Smooth muscle cell of the coronary artery (primary cell): ENCODE results near the gene ZNF385C. TPM values are rescaled to one million over a fixed set of nuclear protein-coding genes. Genes with fewer than 3 reads are reported as not detected.

ENCODE experiments used
- total RNA-seq: library from RNA; depleted of rRNA; stranded (reverse); fragments of >200 nt; gene quantifications from 2 replicates; pipeline ENCODE4 v1.2.3, GENCODE V29; 2014; ENCODE audit warnings: low replicate concordance

ZNF385C gene
- total RNA-seq = under 0.01 TPM in 1 of 2 replicates, not detected in the other

DNA sequence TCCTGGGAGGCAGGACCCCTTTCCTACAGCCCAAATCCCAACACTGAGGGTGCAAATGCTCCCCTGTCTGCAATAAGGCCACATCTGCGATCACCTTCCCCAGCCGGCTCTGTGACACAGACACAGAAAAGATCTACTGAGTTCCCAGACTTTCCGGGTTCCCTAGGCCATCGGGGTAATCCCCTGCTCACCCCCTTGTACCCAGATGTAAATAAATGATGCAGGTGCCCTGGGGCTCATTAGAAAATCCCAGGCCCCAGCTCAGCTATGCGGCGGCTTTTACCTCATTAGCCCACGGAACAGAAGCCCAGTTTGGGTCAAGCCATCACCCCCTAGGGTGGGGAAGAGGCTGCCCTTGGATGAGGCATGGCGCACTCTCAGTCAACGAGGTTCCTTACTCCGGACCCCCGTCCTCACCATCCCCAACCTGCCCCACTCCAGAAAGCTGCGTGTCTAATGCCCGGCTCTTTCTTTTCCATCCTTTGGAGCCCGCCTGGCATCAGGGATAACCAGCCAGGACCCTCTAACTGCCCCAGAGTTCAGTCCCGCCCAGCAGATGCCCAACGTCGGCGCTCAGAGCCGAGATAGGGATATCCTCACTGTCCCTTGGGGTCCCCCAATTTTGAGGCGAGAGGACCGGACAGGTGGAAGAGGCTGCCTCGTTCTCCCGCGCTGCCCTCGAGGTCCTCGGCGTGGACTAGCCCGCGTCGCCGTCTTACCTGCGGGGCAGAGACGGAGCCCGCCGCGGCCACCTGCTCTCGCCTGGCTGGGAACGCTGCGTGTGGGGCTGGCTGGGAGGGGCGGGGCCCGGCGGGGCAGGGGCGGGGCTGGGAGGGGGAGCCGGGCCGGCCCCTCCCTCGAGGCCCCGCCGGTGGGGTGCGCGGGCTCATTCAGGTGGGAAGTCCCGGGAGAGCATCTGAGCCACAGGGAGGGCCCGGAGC, at the start of gene ZNF385C:
ZNF385C (minus strand) TSS at position 783 of the 941 bp plus-strand sequence. CDS start 35,417 bp downstream, outside the sequence.

GRCh38 chr17:42122371-42123303, 24.4 kb upstream of the ZNF385C start, which contains the start of gene HSPB9:
Gene HSPB9 (plus strand): TSS chr17:42122804. CDS start chr17:42122851, 47 bp downstream.

DNA sequence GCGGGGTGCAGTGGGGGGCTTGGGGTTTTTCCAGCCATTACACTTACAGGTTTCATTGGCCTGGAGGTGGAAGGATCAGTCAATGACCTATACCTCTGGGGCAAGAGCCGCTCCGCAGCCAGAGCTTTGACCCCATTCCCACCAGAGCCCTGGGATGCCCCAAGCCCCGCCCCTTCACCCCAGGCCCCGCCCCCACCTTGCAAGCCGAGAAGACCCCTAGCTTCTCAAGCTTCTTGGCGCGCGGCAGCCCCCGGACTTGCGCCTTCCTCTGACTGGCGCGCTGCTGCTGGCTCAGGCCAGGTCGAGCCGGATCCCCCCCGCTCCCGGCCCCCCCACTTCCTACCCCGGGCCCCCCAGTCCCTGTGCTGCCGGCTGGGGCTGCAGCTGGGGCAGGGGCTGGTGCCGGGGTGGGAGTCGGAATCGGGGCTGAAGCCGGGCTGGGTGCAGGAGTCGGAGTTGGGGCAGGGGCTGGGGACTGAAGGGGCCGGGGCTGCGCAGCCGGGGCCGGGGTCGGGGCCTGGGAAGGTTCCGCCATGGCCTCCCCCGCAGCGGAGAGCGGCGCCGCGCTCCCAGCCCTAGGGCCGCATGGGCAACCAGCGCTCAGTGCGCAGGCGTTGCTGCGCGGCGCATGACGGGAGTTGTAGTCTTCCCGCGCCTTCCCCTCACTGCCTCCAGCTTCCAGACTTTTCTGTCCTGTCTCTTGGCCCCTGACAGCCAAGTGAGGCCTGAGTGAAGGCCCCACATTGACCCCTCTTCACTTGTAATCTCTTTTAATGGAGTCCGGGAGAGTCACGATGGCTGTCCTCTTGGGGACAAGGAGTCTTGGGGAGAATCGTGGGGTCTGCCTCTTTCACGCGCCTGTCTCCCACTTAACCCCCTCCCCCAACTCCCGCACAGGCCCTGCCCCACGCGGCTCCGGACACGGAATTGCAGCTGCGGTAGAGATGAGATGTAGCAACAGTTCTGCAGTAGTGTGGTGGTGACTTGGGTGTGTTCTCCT, 22.8 kb upstream of the ZNF385C start, which contains the start of gene KAT2A:
KAT2A (minus strand) TSS at position 598 of the 1,000 bp plus-strand sequence; CDS start at position 535, 63 bp downstream.

DNA sequence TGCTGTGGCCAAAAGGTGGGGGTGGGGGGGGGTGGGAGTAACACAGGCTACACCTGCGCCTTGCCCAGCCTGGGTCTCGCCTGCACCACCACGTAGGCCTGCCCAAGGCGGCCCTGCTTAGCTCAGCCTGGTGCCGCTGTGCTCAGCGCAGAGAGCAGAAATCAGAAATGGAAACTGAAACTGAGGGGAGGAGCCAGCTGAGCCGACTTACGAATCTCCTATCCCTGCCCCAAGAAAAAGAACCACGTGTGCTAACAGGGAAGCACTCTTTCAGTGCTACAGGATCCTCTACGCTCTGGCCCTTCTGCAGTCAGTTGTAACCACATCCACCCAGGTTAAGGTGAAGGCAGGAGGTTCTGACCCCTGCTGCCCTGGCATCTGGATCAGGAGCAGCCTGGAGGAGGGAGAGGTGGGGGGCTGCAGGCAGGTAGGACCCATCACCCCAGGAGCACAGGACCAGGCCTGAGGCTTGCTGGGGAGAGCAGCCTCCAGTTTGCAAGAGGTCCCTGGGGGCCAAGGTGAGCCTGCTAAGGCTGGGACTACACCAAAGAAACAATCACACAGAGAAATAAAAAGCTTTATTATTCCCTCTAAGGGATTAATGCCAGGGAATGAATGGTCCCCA, 14.4 kb upstream of the ZNF385C start, which contains the start of gene DHX58:
DHX58 (minus strand) TSS at position 163 of the 625 bp plus-strand sequence. CDS start 822 bp downstream, outside the sequence.

DNA sequence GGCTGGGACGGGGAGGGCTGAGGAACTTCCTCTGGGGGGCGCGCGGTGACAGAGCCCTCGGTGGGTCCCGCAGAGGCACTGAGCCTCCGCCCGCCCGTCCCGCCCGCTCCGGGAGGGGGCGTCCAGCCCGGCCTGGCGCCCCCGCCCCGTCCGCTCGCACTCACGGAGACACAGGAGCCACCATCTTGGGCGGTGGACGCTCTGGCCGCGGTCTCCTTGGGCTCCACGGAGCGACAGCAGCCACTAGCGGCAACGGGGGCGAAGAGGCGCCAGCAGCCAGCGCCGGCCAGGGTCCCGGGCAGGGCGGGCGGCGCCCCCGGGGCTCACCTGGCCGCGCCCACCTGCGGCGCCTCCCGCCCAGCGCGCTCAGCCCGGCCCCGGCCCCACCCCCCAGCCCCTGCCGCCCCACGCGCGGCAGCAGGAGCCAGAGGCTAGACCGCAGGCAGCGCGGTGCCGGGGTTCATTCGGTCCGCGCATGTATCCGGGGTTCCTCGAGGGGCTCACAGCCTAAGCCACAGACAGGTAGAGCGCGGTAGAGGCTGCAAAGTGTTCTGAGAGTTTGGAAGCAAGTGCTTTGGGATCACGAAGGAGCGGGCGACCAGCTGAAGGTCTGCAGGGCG, 47.8 kb downstream of the ZNF385C start, which contains the start of gene C17orf113:
C17orf113 (minus strand) TSS at position 209 of the 620 bp plus-strand sequence. CDS start 7,225 bp downstream, outside the sequence.

GRCh38 chr17:42019509-42020404, 78.5 kb downstream of the ZNF385C start, which contains the start of gene NKIRAS2:
Gene NKIRAS2 (plus strand): TSS chr17:42020090. CDS start chr17:42021578, 1,488 bp downstream.

DNA sequence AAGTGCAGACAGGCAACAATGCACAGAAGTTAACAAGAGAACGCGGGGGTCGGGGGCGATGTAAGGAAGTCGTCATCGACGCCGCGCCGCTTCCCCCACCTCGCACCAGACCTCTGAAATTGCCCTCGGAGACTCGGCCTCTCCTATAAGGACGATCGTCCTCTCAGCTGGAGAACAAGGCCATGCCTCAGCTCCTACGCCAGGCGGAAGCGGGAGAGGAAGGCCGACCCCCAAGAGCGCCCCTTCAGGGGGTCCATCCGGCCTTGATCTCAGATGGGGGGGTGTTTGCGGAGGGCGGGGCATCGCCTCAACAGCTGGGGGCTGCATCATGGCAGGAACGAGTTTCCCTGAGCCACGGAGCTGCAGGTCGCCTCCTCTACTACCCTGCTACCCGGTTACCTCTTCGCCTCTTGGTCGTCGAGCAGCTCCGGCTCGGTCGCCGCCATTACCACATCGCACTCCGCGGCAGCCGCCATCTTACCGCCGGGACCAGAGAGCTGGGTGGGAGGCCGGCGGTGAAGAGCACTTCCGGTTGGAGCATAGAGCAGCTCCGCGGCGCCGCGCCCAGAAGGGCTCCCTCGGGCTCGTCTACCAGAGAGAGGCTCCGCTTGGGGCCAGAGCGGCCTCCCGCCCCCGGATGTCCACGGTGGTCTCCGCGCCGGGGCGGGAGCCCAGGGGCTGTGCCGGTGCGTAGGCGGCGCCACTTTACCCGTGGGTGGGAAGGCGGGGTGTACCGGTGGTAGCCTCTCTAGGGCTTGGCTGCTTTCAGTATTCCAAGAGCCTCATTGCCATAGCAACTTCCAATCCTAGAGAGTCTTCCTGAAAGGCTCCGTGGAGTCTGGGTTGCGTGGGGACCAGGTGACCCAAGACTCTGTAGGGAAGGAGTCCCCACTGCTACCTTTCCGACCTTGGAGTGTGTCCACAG, 81.1 kb downstream of the ZNF385C start, which contains the start of gene DNAJC7:
DNAJC7 (minus strand) TSS at position 499 of the 925 bp plus-strand sequence; CDS start at position 476, 23 bp downstream.

Other genes with a start within 250 kb of the ZNF385C start
- gene KLHL11, start 233.1 kb downstream of the ZNF385C start, total RNA-seq = 19.8 and 24.4 TPM in 2 replicates
- 112 and 253 TPM in 2 replicates for gene ACLY, start 179.5 kb downstream of the ZNF385C start, total RNA-seq
- gene ODAD4, start 167.9 kb downstream of the ZNF385C start, total RNA-seq = 0.35 and 0.90 TPM in 2 replicates
- 51.1 and 97.1 TPM in 2 replicates for gene CNP, start 131.7 kb downstream of the ZNF385C start, total RNA-seq
- gene DNAJC7, start 81.0 kb downstream of the ZNF385C start, total RNA-seq = 70.9 and 71.8 TPM in 2 replicates
- 17.3 and 27.1 TPM in 2 replicates for gene NKIRAS2, start 78.4 kb downstream of the ZNF385C start, total RNA-seq
- gene C17orf113, start 47.9 kb downstream of the ZNF385C start, total RNA-seq = under 0.01 and 0.15 TPM in 2 replicates
- 5.9 and 15.3 TPM in 2 replicates for gene DHX58, start 14.2 kb upstream of the ZNF385C start, total RNA-seq
- gene KAT2A, start 22.9 kb upstream of the ZNF385C start, total RNA-seq = 5.6 and 11.1 TPM in 2 replicates
- gene HSPB9, start 24.3 kb upstream of the ZNF385C start, total RNA-seq = not detected in 2 replicates
- 41.7 and 64.7 TPM in 2 replicates for gene RAB5C, start 56.5 kb upstream of the ZNF385C start, total RNA-seq
- gene KCNH4, start 82.7 kb upstream of the ZNF385C start, total RNA-seq = 0.12 TPM in 1 of 2 replicates, not detected in the other
- gene HCRT, start 87.0 kb upstream of the ZNF385C start, total RNA-seq = not detected in 2 replicates
- gene GHDC, start 96.0 kb upstream of the ZNF385C start, total RNA-seq = 11.1 and 13.4 TPM in 2 replicates
- gene STAT5B, start 177.9 kb upstream of the ZNF385C start, total RNA-seq = 21.1 TPM in 2 replicates
- 11.4 and 31.5 TPM in 2 replicates for gene STAT5A, start 190.0 kb upstream of the ZNF385C start, total RNA-seq